Measurements from ENCODE around the gene CIB4. TPM values are rescaled to one million over a fixed set of nuclear protein-coding genes. Genes with fewer than 3 reads are reported as not detected.

The CIB4 gene
- total RNA-seq, 1 donor from 2014 or later, result not detected

DNA sequence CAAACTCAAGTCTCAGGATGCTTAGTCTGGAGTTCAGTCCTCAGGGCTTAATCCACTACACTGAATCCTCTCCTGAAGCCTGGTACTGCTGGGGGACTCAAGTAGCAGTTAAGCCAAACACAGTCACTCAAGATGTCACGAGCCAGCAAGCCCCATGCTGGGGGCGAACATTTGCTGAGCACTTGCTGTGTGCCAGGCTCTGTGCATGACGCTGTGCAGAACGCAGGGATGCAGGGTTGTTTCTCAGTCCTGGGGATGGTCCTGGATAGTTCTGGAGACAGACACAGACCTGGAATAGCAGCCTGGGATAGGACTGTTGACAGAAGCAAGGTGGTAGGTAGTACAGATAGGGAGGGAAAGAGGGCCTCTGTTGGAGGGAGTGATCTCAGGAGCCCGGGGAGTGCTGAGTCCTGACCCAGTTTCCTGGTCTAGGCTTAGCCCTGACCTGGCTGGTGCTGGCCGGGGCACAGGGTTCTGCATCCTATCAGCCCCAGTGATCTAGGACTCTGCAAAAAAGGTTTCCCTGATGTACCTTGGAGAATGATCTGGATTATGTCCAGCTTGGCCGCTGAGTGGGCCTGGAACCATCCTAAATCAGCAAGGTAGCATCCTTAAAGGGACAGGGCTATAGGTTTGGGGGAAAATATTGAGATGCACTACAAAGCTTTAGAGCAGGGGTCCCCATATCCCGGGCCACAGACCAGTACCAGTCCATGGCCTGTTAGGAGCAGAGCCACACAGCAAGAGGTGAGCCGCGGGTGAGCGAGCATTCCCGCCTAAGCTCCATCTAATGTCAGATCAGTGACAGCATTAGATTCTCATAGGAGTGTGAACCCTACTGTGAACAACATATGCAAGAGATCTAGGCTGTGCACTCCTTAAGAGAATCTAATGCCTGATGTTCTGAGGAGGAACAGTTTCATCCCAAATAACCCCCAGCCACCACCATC, 108.6 kb downstream of the CIB4 start:
- no peak for DNase-seq (ENCODE audit: low read depth in 2 of 2)

Other genes with a start within 250 kb of the CIB4 start
- gene DRC1, start 239.4 kb downstream of the CIB4 start, total RNA-seq, result under 0.01 TPM in 1 of 2 replicates, not detected in the other
- gene OTOF, start 163.2 kb downstream of the CIB4 start, total RNA-seq, result 20.7 and 20.8 TPM in 2 replicates
- gene KCNK3, start 51.4 kb upstream of the CIB4 start, total RNA-seq, result not detected in 2 replicates
- gene SLC35F6, start 122.9 kb upstream of the CIB4 start, total RNA-seq, result 28.6 and 57.0 TPM in 2 replicates
- gene CENPA, start 144.7 kb upstream of the CIB4 start, total RNA-seq, result 5.2 and 17.1 TPM in 2 replicates
- under 0.01 TPM in 1 of 2 replicates, not detected in the other for gene DPYSL5, start 206.8 kb upstream of the CIB4 start, total RNA-seq